Stomach (tissue), 9 donors: ENCODE results near the gene LAMP5. TPM values are rescaled to one million over a fixed set of nuclear protein-coding genes. Genes with fewer than 3 reads are reported as not detected.

Source experiments
- DNase-seq, 2 donors: peaks; one replicate each; pipeline versions ENCODE4 v3.0.0 to v3.0.0-alpha.2; 2013 to 2019
- H3K27ac ChIP-seq, 5 donors: fragments of 200-600 bp in 4 of 5; sonication (generic) in 4 of 5; one replicate each; pipeline ENCODE4 v1.5.1; 2013 to 2019; ENCODE audit warnings: mild to moderate bottlenecking in 1 of 5, moderate library complexity in 1 of 5
- H3K27me3 ChIP-seq, 3 donors: fragments of 200-600 bp; sonication (generic); one replicate each; pipeline ENCODE4 v1.5.1; 2017 to 2019; ENCODE audit warnings: mixed run types in 1 of 3
- H3K36me3 ChIP-seq, 4 donors: fragments of 200-600 bp; sonication (generic); 1 replicate in 3 of 4; 2 replicates in 1 of 4; pipeline ENCODE4 v1.5.1; 2016 to 2019
- H3K4me1 ChIP-seq, 4 donors: fragments of 200-600 bp; sonication (generic); one replicate each; pipeline ENCODE4 v1.5.1; 2016 to 2019
- H3K4me3 ChIP-seq, 4 donors: fragments of 200-600 bp; sonication (generic) in 3 of 4; one replicate each; pipeline ENCODE4 v1.5.1; 2016 to 2019; ENCODE audit warnings: mild to moderate bottlenecking in 1 of 4
- H3K9me3 ChIP-seq, 4 donors: fragments of 200-600 bp; sonication (generic); one replicate each; pipeline ENCODE4 v1.5.1; 2016 to 2019
- EP300 ChIP-seq: sonication (generic); formaldehyde crosslinking; IDR thresholded peaks from one replicate; pipeline ENCODE4 v1.6.1; 2017; ENCODE audit warnings: antibody characterized with exemption
- POLR2A ChIP-seq, 4 donors: fragments of 450-650 bp; IDR thresholded peaks; one replicate each; pipeline ENCODE4 v1.6.1; 2016; ENCODE audit warnings: antibody characterized with exemption in 4 of 4, control low read depth in 2 of 4, mild to moderate bottlenecking in 1 of 4, moderate library complexity in 1 of 4
- POLR2AphosphoS5 ChIP-seq, 3 donors: sonication (generic); formaldehyde crosslinking; IDR thresholded peaks; one replicate each; pipeline ENCODE4 v1.6.1; 2016; ENCODE audit warnings: antibody characterized with exemption in 3 of 3
- WGBS, 5 donors: extraction: QIAGEN DNeasy Blood & Tissue Kit in 3 of 5; methylation state at CpG; one replicate each; pipeline versions ENCODE4 v1.1.5 to v1.1.7; 2013 to 2018; 5-methylcytosine and 5-hydroxymethylcytosine counted together
- intact Hi-C: fragments of 100-400 bp; cut with DNase I; formaldehyde crosslinking; loops from one replicate; pipeline ENCODE4 v1.15.1; 2023; ENCODE audit warnings: low total_unique reads
- polyA plus RNA-seq, 3 donors: library from polyadenylated mRNA; stranded (reverse); fragments of 200-250 nt; gene quantifications; one replicate each; pipeline ENCODE4 v1.2.3, GENCODE V29; 2013
- total RNA-seq, 5 donors: library from RNA; depleted of rRNA; stranded (reverse); fragments of >200 nt; gene quantifications; one replicate each; pipeline versions ENCODE4 v1.1.0 to v1.2.3, GENCODE V29; 2014 to 2016
- TF ChIP-seq, protein P1 (sequence below), 7 experiments: fragments of 450-650 bp in 4 of 7; fragments of 200-600 bp in 3 of 7; sonication (generic) in 3 of 7; IDR thresholded peaks; one replicate each; pipeline ENCODE4 v1.5.1; 2016 to 2019; ENCODE audit warnings: antibody characterized with exemption in 7 of 7, control low read depth in 2 of 7, mild to moderate bottlenecking in 1 of 7
- donor health status: healthy with polysubstance abuse.
- donor health status: Bipolar disorder and iron deficiency.
- donor health status: healthy.

LAMP5 gene
- total and polyA plus RNA-seq, 8 donors, result 0.20 to 2.9 (median 0.52) TPM; not detected in 4

DNA sequence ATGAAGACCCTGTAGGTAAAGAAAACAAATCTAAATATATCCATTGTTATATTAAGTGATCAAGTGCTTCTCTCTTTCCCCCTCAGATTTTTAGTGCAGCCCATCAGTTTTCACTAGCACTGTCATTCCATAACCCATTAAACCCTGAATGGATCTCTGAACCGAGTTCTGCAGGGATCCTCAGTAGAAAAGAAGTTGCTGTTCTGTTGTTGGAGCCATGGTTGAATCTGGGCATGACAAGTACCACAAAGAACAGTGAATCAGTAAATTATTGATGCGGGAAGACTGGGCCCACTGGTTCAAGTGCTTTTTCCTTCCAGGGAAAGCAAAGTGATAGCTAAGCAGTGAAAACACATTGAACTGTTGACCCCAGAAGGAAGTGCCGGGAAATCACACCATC is 60.4 kb downstream of the LAMP5 start:
- WGBS, 5 donors, result 72 to 93% (median 80%) methylated on average over 3 of the region's 3 CpGs
- Histone ChIP-seq H3K9me3 (no peaks in the 10 kb centered on the region), H3K27me3 (no peaks in the 10 kb centered on the region), H3K27ac (no peak overlapping the region), H3K4me3 (no peak overlapping the region), H3K4me1 (no peaks in the 10 kb centered on the region), H3K36me3 (no peaks in the 10 kb centered on the region)
- intact Hi-C loops, result no loop called here
- no peak for TF ChIP-seq POLR2AphosphoS5 (IDR thresholded peaks at IDR 0.05)
- TF ChIP-seq POLR2A (IDR thresholded peaks at IDR 0.05), result no peak
- TF ChIP-seq, protein P1, sequence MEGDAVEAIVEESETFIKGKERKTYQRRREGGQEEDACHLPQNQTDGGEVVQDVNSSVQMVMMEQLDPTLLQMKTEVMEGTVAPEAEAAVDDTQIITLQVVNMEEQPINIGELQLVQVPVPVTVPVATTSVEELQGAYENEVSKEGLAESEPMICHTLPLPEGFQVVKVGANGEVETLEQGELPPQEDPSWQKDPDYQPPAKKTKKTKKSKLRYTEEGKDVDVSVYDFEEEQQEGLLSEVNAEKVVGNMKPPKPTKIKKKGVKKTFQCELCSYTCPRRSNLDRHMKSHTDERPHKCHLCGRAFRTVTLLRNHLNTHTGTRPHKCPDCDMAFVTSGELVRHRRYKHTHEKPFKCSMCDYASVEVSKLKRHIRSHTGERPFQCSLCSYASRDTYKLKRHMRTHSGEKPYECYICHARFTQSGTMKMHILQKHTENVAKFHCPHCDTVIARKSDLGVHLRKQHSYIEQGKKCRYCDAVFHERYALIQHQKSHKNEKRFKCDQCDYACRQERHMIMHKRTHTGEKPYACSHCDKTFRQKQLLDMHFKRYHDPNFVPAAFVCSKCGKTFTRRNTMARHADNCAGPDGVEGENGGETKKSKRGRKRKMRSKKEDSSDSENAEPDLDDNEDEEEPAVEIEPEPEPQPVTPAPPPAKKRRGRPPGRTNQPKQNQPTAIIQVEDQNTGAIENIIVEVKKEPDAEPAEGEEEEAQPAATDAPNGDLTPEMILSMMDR (IDR thresholded peaks at IDR 0.05), result no peak
- DNase-seq, result no peak

- TF ChIP-seq EP300 (no peak), POLR2AphosphoS5 (IDR thresholded peaks at IDR 0.05) (no peak), POLR2A (IDR thresholded peaks at IDR 0.05) (no peak)
- TF ChIP-seq, protein P1 (IDR thresholded peaks at IDR 0.05), result no peak
- Histone ChIP-seq H3K4me3 (no peak overlapping the region), H3K36me3 (no peaks in the 10 kb centered on the region), H3K9me3 (no peaks in the 10 kb centered on the region), H3K4me1 (no peaks in the 10 kb centered on the region), H3K27me3 (no peaks in the 10 kb centered on the region), H3K27ac (no peak overlapping the region)
- intact Hi-C loops, result no loop called here
- WGBS, 5 donors, result 39 to 76% (median 59%) methylated on average over 1 of the region's 1 CpG
- DNase-seq, result no peak
Measured at GRCh38 chr20:9575836-9576235, 61.4 kb downstream of the LAMP5 start.

DNA sequence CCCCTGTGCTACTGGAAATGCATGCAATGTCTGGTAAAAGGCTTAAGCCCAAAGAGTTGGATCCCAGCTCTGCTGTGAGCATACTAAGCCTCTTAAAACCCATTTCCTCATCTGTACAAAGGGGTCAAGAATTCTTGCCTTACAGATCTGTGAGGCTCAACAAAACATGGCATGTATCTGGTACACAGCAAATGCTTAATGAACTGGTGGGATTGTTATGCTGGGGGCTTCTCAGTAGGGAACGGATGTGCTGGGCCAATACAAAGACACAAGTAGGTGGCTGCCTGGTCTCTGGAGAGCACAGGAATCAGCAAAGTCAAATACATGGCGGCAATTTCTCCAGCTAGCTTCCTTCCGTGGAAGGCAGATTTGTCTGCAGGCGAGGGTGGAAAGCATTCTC is 62.3 kb downstream of the LAMP5 start:
- Histone ChIP-seq H3K4me3 (no peak overlapping the region), H3K4me1 (no peaks in the 10 kb centered on the region), H3K27me3 (no peaks in the 10 kb centered on the region), H3K36me3 (no peaks in the 10 kb centered on the region), H3K27ac (no peak overlapping the region), H3K9me3 (no peaks in the 10 kb centered on the region)
- intact Hi-C loops, result no loop called here
- no peak for TF ChIP-seq POLR2A (IDR thresholded peaks at IDR 0.05)
- TF ChIP-seq, protein P1 (IDR thresholded peaks at IDR 0.05), result no peak
- no peak for TF ChIP-seq EP300
- TF ChIP-seq POLR2AphosphoS5 (IDR thresholded peaks at IDR 0.05), result no peak
- WGBS, 5 donors, result 76 to 93% (median 90%) methylated on average over 4 of the region's 4 CpGs
- DNase-seq, result no peak

DNA sequence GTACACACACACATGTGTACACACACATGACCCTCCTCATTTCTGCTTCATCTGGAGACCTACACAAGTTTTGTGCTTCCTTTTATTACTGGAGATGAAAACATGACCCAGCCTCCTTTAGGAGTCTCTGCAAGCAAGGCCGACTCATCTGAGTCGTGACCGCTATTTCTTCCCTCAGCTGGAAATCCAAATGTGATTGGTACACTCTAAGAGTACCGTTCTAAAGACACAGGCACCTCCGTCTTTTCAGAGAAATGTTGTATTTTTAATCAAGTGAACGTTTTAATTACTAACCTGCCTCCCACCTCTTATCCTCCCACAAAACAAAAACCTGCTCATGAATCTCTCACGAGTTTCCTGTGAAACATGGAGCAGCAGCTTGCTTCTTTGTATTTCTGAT is 63.0 kb downstream of the LAMP5 start:
- TF ChIP-seq POLR2A (IDR thresholded peaks at IDR 0.05) (no peak), POLR2AphosphoS5 (IDR thresholded peaks at IDR 0.05) (no peak), EP300 (no peak)
- TF ChIP-seq, protein P1 (IDR thresholded peaks at IDR 0.05), result no peak
- Histone ChIP-seq H3K4me1 (no peaks in the 10 kb centered on the region), H3K9me3 (no peaks in the 10 kb centered on the region), H3K27ac (no peak overlapping the region), H3K27me3 (no peaks in the 10 kb centered on the region), H3K36me3 (no peaks in the 10 kb centered on the region), H3K4me3 (no peak overlapping the region)
- no peak for DNase-seq
- intact Hi-C loops, result no loop called here
- WGBS, 5 donors, result 84 to 89% (median 87%) methylated on average over 7 of the region's 7 CpGs
